ENCODE measurements around the gene KRT16. TPM values are rescaled to one million over a fixed set of nuclear protein-coding genes. Genes with fewer than 3 reads are reported as not detected.
A peak's percentile ranks its signal among the peaks of the same experiment; 100 is the strongest.
"Not testable (repeated sequence)": the region's sequence is repeated elsewhere in the genome, so short reads cannot be mapped to it uniquely, and the experiment has no call there.

KRT16 gene
- polyA plus RNA-seq, 1 donor (not counting 4 experiments of a cell fraction or from before 2014, with no cell fraction given) = 1,851 TPM

- H3K27me3 ChIP-seq (ENCODE audit: control insufficient read depth, extremely low read depth, insufficient read depth, low read length); H2AFZ ChIP-seq (ENCODE audit: control insufficient read depth, low read length); H3K9me3 ChIP-seq (ENCODE audit: control insufficient read depth, low read depth, low read length); DNase-seq (ENCODE audit: low read depth, low spot score); FAIRE-seq; H4K20me1 ChIP-seq (ENCODE audit: control insufficient read depth, extremely low read depth, insufficient read depth, low read length); H3K9me1 ChIP-seq (ENCODE audit: control insufficient read depth, extremely low read depth, insufficient read depth, low read length); dilution Hi-C loops (cut with MboI; ENCODE audit: extremely low pct_ligation_motif_present, low sequenced_read_pairs): not testable (repeated sequence)
- Histone ChIP-seq H3K4me1 (ENCODE audit: control insufficient read depth, extremely low read depth, insufficient read depth, low read length) (peaks cover 38% of the 10 kb centered on the region), H3K9ac (ENCODE audit: control insufficient read depth, extremely low read depth, insufficient read depth, low read length) (peak overlapping the region; percentile 89), H3K4me3 (ENCODE audit: control insufficient read depth in 2 of 3, extremely low read depth in 1 of 3, insufficient read depth in 2 of 3, low read depth in 1 of 3, low read length in 3 of 3) (peak overlapping the region; percentile 51 to 80 (median 79)), H3K27ac (ENCODE audit: control insufficient read depth, insufficient read depth, low read length) (peak overlapping the region; percentile 65), H3K36me3 (ENCODE audit: control insufficient read depth in 2 of 2, extremely low read depth in 1 of 2, insufficient read depth in 2 of 2, low read length in 2 of 2) (peaks cover 3 to 20% of the 10 kb centered on the region in 2 experiments), H3K79me2 (ENCODE audit: control insufficient read depth, insufficient read depth, low read length) (peaks cover 15% of the 10 kb centered on the region), H3K4me2 (ENCODE audit: control insufficient read depth, extremely low read depth, insufficient read depth, low read depth, low read length) (peak overlapping the region; percentile 88)
Measured at GRCh38 chr17:41622340-41623183, 10.0 kb upstream of the KRT16 start.

- H4K20me1 ChIP-seq (ENCODE audit: control insufficient read depth, extremely low read depth, insufficient read depth, low read length) = no peaks in the 10 kb centered on the region
- no peaks in the 10 kb centered on the region for H3K9me1 ChIP-seq (ENCODE audit: control insufficient read depth, extremely low read depth, insufficient read depth, low read length)
- H3K4me3 ChIP-seq (ENCODE audit: control insufficient read depth in 2 of 3, extremely low read depth in 1 of 3, insufficient read depth in 2 of 3, low read depth in 1 of 3, low read length in 3 of 3) = peak overlapping the region; percentile 22 to 80 (median 51)
- peaks cover 40% of the 10 kb centered on the region for H3K4me1 ChIP-seq (ENCODE audit: control insufficient read depth, extremely low read depth, insufficient read depth, low read length)
- H3K27me3 ChIP-seq (ENCODE audit: control insufficient read depth, extremely low read depth, insufficient read depth, low read length) = no peaks in the 10 kb centered on the region
- DNase-seq (ENCODE audit: low read depth, low spot score) (no peak), FAIRE-seq (no peak)
- H3K27ac ChIP-seq (ENCODE audit: control insufficient read depth, insufficient read depth, low read length) = no peak overlapping the region
- dilution Hi-C loops (cut with MboI; ENCODE audit: extremely low pct_ligation_motif_present, low sequenced_read_pairs) = no loop called here
- peaks cover 15% of the 10 kb centered on the region for H3K79me2 ChIP-seq (ENCODE audit: control insufficient read depth, insufficient read depth, low read length)
- H3K9me3 ChIP-seq (ENCODE audit: control insufficient read depth, low read depth, low read length) = no peaks in the 10 kb centered on the region
- H3K36me3 ChIP-seq (ENCODE audit: control insufficient read depth in 2 of 2, extremely low read depth in 1 of 2, insufficient read depth in 2 of 2, low read length in 2 of 2) = peaks cover 3 to 20% of the 10 kb centered on the region in 2 experiments
- TF ChIP-seq CTCF (optimal IDR thresholded peaks at IDR 0.05 in 1 of 3, IDR thresholded peaks at IDR 0.05 in 1 of 3, conservative IDR thresholded peaks at IDR 0.05 in 1 of 3; ENCODE audit: extremely low read depth in 1 of 3, insufficient read depth in 2 of 3, low read length in 3 of 3) = no peak
- TF ChIP-seq EZH2 (IDR thresholded peaks at IDR 0.05; ENCODE audit: low read length) = no peak
- peak overlapping the region; percentile 41 for H3K4me2 ChIP-seq (ENCODE audit: control insufficient read depth, extremely low read depth, insufficient read depth, low read depth, low read length)
- peak overlapping the region; percentile 89 for H3K9ac ChIP-seq (ENCODE audit: control insufficient read depth, extremely low read depth, insufficient read depth, low read length)
- H2AFZ ChIP-seq (ENCODE audit: control insufficient read depth, low read length) = no peak overlapping the region
Measured at GRCh38 chr17:41621916-41622315, 9.3 kb upstream of the KRT16 start.

GRCh38 chr17:41621435-41621817 lies 8.9 kb upstream of the KRT16 start:
- Histone ChIP-seq H3K4me3 (ENCODE audit: control insufficient read depth in 2 of 3, extremely low read depth in 1 of 3, insufficient read depth in 2 of 3, low read depth in 1 of 3, low read length in 3 of 3) (peak overlapping the region in 2 of 3 experiments; percentile 51 to 80), H3K4me1 (ENCODE audit: control insufficient read depth, extremely low read depth, insufficient read depth, low read length) (peaks cover 40% of the 10 kb centered on the region), H3K36me3 (ENCODE audit: control insufficient read depth in 2 of 2, extremely low read depth in 1 of 2, insufficient read depth in 2 of 2, low read length in 2 of 2) (peaks cover 3 to 20% of the 10 kb centered on the region in 2 experiments), H3K79me2 (ENCODE audit: control insufficient read depth, insufficient read depth, low read length) (peaks cover 15% of the 10 kb centered on the region), H3K4me2 (ENCODE audit: control insufficient read depth, extremely low read depth, insufficient read depth, low read depth, low read length) (peak overlapping the region; percentile 60)
- H2AFZ ChIP-seq (ENCODE audit: control insufficient read depth, low read length); H3K27me3 ChIP-seq (ENCODE audit: control insufficient read depth, extremely low read depth, insufficient read depth, low read length); FAIRE-seq; H3K9me1 ChIP-seq (ENCODE audit: control insufficient read depth, extremely low read depth, insufficient read depth, low read length); dilution Hi-C loops (cut with MboI; ENCODE audit: extremely low pct_ligation_motif_present, low sequenced_read_pairs); H3K27ac ChIP-seq (ENCODE audit: control insufficient read depth, insufficient read depth, low read length); DNase-seq (ENCODE audit: low read depth, low spot score); H4K20me1 ChIP-seq (ENCODE audit: control insufficient read depth, extremely low read depth, insufficient read depth, low read length); H3K9me3 ChIP-seq (ENCODE audit: control insufficient read depth, low read depth, low read length); H3K9ac ChIP-seq (ENCODE audit: control insufficient read depth, extremely low read depth, insufficient read depth, low read length): not testable (repeated sequence)
